Activated effector memory CD4-positive, alpha-beta T cell treated with Interleukin-2 at 50 U/mL for 16 hours (primary cell): Measurements from ENCODE around the gene PNMA8B.
"Not testable (repeated sequence)": the region's sequence is repeated elsewhere in the genome, so short reads cannot be mapped to it uniquely, and the experiment has no call there.

ENCODE experiments used
- DNase-seq: peaks from one replicate; pipeline ENCODE4 v3.0.0-alpha.2; 2020

PNMA8B gene, protein sequence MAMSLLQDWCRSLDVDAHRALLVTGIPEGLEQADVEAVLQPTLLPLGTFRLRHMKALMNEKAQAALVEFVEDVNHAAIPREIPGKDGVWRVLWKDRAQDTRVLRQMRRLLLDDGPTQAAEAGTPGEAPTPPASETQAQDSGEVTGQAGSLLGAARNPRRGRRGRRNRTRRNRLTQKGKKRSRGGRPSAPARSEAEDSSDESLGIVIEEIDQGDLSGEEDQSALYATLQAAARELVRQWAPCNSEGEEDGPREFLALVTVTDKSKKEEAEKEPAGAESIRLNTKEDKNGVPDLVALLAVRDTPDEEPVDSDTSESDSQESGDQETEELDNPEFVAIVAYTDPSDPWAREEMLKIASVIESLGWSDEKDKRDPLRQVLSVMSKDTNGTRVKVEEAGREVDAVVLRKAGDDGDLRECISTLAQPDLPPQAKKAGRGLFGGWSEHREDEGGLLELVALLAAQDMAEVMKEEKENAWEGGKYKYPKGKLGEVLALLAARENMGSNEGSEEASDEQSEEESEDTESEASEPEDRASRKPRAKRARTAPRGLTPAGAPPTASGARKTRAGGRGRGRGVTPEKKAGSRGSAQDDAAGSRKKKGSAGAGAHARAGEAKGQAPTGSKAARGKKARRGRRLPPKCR

DNA sequence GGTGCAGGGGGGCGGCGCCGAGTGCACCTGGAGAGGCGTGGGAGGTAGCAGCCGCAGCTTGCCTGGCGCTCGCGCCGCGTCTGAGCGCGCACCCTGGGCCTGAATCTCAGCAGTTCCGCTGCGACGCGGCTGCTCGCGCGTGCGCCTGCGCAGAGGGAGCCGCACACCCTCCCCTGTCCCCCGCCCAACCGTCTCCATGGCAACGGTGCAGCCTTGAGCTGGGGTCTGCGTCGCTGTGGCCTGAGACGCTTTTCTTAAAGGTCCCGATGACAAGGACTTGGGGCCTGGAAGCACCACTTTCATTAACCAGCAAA, at the start of gene PNMA8B:
Gene PNMA8B, minus strand, starts transcription at position 82 of the 314 bp plus-strand sequence. CDS start 402 bp downstream, outside the sequence.
- no peak for DNase-seq

DNA sequence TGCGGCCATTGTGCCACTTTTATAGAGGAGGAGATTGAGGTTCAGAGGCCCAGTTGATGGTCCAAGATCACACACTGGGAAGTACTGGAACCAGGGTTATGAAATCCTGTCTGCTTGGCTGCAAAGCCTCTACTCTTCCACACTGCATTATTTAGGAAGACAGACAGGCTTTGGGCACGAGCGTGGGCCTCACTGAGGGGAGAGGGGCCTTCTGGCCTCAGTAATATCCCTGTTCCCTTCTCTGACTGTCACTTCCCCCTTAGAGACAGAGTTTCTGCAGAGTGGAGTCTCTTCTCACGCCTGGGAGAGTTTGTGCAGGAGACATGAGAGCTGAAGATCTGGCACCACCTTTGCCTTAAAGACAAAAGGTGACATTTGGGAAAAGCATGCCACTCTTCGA, 49.0 kb upstream of the PNMA8B start:
- no peak for DNase-seq

DNA sequence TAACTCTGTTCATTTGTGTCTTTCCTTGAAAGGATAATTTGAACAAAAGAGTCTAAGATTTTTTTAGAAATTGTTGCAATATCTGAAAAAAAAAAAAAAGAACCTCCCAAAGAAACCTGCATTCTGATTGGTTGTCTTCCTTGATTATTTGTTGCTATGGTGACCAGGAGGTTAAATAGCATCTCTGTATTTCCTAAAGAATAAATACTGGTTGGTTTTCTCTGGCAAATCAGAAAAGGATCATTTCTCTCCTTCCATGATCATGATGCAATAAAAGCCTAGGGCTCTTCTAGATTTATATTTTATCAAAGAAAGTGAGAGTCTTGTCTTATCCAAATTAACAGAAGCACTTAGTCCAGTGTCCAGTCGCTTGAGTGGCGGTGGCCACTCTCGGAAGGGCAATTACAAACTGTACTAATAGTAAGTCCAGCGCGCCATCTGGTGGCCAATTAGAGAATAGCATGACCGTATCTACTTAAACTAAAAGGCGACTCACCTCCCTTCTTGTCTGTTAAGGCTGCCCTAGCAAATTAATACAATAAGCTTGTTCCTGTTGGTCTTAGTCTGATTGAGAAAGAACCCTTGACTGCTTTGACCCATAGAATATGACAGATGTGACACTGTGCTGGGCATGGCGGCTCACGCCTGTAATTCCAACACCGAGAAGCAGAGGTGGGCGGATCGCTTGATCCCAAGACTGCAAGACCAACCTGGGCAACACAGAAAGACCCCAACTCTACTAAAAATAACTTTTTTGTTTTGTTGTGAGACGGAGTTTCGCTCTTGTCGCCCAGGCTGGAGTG, 47.0 kb upstream of the PNMA8B start:
- DNase-seq, result peak; percentile 47

DNA sequence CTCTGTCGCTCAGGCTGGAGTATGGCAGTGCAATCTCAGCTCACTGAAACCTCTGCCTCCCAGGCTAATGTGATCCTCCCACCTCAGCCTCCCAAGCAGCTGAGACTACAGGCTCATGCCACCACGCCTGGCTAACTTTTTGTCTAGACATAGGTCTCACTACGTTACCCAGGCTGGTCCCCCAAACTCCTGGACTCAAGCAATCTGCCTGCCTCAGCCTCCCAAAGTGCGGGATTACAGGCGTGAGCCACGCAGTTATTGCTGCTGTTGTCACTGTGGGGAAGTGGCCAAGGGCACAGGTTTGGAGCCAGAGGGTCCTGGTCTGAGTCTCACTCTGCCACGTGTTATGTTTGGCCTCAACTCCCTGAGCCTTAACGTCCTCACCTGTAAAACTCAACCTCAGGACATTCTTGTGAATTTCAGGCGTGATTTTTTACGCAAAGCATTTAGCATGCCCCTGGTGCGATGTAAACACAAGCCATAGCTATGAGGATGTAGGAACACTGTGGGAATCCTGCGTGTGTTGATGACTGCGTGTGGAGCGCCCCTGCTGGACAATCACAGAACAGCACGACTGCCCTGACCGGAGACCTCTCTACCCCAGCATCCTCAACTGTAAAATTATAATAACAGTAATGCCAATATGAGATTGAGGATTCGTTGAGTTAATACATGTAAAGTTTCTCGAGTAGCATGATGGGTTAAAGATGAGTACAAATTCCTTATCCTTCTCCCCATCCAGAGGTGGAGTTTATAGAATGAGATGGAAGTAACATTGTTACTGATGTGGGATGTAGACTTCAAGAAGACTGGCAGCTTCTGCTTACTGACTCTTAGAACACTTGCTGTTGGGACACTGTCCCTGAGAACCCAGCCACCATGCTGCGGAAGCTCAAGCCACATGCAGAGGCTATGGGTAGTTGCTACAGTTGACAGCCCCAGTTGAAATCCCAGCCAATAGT, 41.8 kb upstream of the PNMA8B start:
- peak; percentile 45 for DNase-seq

DNA sequence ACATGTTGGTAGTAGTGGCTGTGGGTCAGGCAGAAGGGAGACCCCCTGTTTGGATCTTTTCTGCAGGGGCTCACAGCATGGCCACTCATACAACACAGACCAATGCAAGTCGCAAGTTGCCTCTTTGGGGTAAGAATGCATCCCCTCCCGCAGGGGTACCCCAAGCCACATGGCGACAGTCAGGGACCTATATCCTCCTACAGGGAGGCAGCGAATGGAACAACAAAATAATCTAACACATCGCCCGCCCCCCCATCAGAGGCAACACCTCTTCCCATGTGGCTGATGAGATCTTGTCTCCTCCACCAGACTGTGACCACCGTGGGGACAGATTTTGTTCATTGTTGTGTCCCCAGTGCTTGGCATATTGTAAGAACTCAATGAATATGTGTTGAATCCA, 40.7 kb upstream of the PNMA8B start:
- no peak for DNase-seq

DNA sequence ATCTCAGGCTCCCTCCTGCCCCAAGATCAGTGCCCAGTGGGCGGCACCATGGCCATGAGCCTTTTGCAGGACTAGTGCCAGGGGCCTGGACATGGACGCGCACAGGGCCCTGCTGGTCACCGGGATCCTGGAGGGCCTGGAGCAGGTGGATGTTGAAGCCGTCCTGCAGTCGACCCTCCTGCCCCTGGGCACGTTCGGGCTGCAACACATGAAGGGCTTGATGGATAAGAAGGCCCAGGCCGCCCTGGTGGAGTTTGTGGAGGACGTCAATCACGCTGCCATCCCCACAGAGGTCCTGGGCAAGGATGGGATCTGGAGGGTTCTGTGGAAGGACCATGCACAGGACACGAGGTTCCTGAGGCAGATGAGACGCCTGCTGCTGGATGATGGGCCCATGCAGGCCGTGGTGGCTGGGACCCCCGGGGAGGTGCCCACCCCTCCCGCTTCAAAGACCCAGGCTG, 38.0 kb upstream of the PNMA8B start:
- DNase-seq, result no peak

DNA sequence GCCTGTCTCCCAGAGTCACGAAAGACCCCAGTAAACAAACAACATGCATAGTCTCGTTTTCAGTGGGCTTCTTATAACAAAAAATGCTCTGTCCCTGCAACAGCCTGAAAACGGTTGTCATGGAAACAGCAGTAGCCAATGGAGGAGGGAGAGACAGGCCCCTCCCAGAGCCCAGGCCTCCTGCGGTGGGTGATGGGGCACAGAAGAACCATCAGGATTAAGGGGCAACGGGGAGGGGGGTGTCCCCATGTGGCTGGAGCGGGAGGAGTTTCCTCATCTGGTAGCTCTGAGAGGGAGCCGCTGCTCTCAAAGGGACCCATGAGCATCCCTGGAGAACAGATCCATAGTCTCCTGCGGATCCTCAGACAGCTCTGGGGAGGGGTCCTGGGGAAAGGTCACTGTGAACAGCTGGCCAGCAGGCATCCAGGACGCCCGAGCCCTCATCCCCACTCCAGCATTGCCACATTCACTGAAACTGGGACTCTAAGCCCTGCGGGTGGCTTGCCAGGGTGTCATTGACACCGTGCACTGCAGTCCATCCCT, 37.5 kb upstream of the PNMA8B start:
- DNase-seq, result no peak

DNA sequence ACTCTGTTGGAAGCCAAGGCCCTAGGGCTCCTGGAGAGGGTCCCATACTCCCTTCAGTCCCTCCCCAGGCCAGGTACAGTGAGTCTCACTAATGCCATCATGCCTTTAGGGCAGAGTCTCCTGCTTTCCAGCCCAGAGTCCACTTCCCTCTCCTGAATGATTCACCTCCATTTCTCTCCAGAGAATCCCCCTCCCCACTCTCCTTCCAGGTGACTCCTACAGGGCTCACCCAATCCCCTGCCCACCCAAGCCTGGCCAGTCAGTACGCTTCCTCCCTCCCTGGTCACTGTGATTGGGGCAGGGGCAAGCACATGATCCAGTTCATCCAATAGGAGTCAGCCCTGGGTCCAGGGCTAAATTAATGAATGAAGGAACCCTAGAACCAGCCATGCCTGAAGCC, 35.0 kb upstream of the PNMA8B start:
- DNase-seq, result no peak

DNA sequence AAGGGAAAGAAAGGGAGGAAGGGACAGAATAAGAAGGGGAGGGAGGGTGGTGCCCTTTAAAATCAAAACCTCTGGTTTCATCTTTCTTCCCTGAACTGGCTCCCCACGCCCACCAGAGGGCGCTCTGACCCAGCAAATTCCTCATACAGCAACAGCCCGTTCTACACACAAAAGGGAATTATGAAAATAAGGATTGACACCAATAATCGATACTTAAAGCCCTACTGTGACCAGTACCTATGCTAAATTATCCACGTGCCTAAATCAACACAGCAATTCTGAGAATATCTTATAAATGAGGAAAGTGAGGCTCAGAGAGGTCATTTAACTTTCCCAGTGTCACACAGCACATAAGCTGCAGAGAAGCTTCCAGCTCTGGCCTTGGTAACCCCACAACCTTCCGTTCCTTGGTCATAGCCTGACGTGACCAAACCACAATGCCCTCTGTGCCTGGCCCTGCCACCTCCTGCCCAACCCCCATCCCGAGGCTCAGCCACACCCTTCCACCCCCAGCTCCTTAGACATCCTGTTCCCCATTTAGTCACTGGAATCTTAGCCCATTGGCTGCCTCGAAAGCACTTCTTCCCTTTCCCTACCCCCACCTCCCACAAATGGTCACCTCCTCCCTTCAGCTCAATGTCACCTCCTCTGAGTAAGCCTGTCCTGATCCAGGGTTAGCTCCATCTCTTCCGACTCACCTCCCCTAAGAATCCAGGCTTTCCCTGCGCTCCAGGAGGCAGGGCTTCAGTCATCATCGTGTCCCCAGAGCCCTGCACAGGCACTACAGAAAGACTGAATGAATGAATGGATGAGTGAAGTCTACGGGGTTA, 34.2 kb upstream of the PNMA8B start:
- peak; percentile 59 for DNase-seq

DNA sequence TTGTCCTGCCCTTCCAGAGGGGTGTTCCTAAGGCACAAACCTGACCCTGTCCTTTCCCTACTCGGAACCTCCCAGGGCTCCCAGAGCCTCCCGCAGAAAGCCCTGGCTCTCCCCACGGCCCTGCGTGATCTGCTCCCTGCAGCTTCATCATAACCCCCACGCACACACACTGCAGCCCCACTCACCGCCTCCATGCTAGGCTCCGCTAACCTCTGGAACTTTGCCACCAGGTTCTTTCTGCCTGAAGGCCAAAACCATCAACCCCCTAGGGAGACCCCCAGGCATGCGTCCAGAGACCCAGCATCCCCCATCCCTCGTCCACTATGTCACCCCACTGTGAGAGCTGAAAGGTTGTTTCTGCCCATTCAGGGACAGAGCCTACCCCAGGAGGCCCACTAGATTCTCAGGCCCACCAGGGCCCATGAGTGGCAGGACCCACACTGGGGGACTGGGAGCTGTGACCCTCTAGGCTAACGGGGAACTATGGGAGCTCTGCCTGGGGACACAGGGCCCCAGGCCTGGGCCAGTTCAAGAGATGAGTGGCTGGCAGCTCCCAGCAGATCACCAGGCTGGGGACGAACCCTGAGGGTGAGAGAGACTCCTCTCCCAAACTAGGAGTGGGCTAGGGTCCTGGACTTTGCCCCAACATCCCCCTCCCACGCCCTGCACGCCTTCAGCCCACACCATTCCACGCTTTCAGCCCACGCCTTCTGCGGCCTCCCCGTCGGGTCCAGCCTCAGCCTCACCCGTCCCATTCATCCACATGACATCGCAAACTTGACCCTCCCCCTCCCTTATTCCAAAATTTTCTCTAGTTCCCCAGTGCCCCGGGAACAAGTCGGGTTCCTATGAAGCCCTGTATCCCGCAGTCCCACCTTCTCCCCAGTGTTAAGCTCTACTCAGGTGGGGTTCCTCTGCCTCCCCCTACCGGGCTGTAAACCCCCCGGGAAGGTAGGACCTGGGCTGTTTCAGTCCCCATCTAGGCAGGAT, 33.2 kb upstream of the PNMA8B start:
- no peak for DNase-seq

DNA sequence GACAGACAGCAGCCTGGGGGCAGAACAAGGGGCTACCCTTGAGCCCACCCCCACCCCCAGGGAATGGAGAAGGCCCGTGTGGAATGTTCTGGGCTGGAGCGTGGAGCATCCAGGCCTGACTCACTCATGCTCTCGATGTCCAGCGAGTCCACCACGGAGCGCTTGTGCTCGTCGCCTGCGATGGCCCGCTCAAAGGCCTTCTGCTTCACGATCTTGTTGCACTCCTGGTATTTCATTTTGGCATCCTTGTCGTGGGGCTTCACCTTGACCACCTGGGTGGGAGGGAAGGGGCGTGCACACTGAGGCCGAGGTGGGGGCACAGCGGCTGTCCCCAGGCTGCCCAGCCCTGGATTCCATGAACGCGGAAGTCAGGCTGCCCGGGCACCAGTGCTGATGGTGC, 31.1 kb upstream of the PNMA8B start:
- not testable (repeated sequence) for DNase-seq

DNA sequence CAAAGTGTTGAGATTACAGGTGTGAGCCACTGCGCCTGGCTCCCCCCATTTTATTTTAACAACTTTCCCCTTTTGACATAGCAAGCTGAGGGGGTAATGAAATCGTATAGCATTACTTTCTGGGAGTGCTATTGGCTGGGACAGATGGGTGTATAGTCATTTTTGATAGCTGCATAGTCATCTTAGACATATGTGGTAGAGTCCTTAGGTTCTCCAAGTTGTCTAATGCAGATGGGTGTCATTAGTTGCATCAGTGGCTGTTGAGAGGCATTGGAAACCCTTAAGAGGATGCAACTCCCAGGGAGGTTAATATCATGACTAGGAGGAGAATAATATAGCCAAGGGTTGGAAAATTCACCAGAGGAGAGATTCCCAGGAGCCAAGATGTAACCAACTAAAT, 28.6 kb upstream of the PNMA8B start:
- no peak for DNase-seq

DNA sequence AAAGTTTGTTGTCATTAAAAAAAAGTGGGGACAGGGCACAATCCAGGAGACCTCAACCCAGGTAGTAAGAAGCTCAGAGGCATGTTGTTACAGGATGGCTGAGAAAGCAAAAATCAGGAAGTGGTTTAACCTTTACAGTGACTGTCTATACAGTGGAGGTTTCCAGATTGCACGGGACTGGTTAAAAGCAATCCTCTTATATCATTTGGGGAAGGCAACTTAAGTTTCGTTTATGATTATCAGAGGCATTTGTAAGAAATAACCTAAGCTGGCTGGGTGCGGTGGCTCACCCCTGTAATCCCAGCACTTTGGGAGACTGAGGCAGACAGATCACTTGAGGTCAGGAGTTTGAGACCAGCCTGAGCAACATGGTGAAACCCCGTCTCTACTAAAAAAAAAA, 27.3 kb upstream of the PNMA8B start:
- DNase-seq, result not testable (repeated sequence)

DNA sequence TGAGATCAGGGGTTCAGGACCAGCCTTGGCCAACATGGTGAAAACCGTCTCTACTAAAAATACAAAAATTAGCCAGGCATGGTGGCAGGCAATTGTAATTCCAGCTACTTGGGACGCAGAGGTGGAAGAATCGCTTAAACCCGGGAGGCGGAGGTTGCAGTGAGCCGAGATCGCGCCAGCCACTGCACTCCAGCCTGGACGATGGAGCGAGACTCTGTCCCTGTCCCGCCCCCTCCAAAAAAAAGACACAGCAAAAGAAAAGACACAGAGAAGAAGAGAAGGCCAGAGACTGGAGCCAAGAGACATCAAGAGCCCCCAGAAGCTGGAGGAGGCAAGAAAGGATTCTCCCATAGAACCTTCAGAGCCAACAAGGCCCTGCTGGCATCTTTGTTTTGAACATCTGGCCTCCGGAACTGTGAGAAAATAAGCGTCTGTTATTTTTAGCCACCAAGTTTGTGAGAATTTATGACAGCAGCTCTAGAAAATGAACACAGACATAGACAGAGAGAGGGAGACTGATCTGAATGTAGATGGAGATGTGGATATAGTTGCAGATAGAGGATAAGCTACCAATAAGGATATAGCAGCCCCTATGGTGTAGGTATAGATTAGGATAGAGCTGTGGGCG, 25.7 kb upstream of the PNMA8B start:
- no peak for DNase-seq

DNA sequence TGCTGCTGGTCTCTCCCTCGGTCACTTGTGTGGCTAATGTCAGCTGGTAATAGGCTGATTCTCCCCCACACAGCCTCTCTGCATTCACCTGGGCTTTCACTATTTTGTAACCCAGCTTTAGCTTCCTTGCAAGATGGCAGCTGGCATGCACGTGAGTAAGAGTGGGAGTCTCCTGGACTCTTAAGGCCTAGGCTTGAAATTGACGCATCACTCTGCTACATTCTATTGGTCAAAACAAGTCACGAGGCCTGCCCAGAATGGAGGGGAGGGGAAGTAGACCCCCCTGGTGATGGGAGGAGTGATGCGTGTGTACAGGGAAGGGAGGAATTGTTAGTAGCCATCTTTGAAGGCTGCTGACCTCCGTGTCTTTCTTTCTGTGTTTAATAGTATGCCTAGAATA, 24.9 kb upstream of the PNMA8B start:
- no peak for DNase-seq

DNA sequence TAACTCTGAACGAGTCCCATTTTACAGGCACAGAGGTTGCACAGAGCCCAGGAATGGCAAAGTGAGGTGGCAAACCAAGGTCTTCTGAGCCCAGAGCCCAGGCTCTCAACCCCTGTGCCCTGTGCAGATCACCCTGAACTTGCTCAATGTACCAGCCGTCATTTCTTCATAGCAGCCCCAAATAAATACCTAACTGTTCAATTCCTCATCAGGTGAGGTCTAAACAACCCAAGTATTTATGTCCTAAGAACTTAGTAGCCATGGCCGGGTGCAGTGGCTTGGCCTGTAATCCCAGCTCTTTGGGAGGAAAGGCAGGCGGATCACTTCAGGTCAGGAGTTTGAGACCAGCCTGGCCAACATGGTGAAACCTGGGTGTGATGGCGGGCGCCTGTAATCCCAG, 21.8 kb upstream of the PNMA8B start:
- DNase-seq, result no peak

DNA sequence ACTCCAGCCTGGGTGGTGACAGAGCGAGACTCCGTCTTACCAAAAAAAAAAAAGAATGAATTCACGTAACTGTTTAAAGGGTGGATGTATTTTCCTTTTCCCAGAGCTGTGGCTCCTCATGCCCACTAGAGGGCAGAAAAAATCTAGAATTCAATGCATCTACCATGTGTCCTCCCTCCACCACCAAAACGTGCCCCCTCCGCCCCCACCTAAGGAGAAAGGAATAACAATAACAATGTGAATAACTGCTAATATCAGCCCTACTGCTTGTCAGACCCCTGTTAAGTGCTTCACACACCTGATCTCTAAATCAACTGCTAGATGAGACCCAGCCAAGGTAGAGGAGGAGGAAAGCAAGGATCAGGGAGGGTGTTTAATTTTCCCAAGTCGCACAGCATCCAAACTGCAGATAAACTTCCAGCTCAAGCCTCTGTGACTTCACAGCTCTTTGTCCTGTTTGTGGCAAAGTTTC, 20.2 kb upstream of the PNMA8B start:
- DNase-seq, result no peak

DNA sequence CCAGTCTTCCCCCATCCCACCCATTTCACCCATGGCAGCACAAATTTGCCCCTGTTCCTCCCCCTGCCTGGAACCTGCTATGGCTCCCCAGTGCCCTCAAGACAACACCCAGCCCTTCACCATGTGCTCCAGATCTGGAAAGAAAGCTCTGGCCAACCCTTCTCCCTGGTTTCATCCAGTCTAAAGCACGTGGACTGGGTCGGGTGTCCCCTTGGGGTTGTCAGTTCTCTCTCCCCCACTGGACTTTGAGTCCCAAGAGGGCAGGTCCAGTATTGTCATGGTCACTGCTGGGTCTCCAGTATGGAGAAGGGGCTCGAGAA, 19.6 kb upstream of the PNMA8B start:
- no peak for DNase-seq

DNA sequence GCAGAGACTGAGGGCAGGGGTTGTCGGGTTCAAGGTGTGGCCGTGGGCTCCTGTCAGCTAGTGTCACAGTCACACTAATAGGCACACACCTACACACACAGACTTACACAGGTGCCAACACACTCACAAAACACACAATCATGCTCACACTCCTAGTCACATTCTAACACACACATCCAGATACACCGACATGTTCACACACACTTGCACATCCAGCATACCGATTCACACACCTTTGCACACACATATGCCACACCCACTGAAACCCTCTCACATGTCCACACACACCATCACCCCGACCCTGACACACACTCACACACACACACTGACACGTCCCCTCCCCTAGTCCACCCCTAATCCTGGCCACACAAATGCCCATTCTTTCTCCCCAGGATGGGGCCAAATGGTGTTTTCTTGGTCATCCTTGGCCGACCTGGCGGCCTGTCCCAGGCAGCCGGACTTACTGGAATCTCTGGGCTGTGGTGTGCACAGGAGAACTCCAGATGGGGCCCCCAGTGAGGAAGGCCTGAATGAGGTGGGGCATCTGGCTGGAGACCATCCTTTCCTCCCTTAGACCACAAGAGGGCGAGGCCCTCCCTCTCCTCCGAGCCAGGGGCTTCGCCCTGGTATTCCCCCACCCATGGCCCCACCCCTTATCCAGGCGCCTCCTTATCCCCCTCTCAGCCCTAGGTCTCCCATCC, 19.1 kb upstream of the PNMA8B start:
- no peak for DNase-seq
